HG03432 (cell line): ENCODE data around the gene CALML5.

ENCODE experiments used
- ATAC-seq: cut with Tn5 transposase; IDR thresholded peaks from one replicate; pipeline ENCODE4 v1.9.1; 2021; ENCODE audit warnings: mild to moderate bottlenecking, moderate library complexity; ENCODE audit not compliant: unreplicated experiment

Gene CALML5

DNA sequence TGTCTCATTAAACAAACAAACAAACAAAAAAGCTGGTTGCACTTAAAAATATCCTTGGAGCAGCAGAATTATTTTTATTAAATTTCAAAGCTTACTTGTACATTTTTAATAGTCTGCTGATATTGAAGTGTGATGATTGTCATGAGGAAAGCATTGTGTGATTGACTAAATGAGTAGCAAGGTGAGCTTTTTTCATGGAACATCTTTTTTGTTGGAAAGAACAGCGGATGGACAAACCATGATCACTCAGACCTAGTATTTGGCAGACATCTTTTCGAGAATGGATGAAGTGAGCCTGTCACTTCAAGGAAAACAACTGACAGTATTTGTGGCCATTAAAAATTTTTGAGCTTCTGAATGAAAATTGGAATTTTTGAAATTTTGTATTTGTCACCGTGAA lies 19.7 kb upstream of the CALML5 start:
- ATAC-seq: no peak

DNA sequence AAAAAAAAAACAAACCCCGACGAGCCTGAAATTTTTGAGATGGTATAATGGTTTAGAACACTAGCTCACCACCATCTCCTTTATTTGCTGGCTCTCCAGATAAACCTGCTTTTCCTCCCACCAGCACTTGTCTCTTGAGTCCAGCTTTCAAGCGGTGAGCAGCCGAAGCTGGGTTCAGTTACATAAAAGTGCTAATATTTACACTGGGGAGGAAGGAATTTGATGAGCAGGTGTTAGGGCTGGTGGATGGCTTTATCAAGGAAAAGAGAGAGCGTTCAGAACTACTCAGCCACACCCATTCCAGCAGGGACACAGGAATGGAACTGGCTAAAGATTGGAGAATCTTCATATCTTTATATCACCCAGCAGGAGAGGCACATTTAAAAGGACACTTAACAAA lies 18.8 kb upstream of the CALML5 start:
- ATAC-seq: no peak

DNA sequence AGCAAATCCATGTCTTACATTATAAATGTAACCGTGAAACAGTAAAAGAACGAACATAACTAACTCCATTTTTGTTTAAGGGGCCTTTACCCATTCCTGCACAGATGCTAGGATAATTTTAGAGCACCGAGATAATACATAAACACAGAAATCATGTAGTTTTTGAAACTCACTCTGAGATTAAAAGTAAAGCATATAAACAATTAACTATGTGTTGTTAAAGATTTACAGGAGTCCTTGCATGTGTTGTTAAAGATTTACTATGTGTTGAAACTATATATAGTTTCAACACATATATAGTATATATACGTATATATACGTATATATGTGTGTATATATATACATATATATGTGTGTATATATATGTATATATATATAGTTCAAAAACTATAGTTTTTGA lies 18.2 kb upstream of the CALML5 start:
- ATAC-seq: no peak

DNA sequence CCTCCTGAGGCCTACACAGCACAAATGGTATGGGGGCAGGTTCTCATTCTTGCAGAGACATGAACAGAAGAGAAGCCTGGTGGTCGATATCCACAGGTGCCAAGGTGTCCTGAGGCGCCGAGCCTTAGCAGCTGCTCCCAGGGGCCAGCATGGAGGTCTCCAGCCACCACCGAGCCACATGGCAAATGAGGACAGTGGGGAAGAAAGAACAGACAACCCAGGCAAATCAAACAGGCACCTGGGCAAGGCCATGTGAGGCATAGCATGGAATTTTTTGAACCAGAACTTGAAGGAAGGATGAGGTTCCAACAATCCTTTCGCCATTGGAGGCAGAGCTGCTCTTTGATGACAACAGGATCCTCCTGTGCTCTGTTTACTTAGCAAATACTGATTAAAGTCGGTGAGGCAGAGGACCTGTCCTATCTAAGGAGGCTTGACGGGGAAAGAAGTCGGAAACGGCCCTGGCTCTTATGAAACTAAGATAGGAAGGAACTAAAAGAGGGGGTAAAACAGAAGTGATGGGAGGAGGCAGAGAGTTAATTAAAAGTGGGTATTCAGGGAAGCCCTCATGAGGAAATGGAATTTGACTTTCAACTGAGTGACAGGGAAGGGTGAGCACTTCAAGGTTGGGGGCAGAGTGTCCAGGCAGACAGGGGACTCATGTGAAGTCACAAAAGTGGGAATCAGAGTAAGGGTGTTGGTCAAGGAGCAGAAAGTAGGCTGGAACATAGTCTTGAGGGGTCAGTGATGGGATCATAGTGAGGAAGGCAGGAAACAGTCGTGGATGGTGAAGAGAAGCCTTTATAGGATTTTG lies 16.8 kb upstream of the CALML5 start:
- no peak for ATAC-seq

DNA sequence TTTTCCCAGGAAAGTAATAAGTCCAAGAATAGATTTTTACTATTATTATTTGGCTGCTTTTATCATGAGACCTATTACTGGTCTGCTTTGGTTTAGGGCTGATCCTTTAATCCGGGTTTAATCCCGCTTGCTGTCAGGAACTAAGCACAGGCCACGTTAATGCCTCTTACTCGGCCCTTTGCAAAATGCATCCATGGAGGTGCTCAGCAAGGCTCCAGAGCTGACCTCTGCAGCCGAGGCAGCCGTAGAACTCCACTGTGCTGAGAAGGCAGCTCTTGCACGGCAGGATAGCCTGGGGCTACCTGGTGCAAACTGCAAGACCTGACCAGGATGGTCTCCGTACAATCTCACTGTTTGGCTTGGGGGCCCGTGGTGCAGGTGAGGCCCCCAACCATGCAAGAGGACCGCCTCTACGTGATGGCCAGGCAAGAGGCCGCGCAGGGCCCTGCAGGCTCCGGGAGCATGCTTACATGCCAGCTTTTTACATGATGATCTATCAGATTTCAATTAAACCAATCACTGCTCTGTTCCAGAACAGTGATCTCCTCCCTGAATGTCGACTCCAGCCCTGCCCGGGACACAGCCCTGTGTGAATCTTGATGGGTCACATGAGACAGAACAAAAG lies 15.0 kb upstream of the CALML5 start:
- no peak for ATAC-seq

DNA sequence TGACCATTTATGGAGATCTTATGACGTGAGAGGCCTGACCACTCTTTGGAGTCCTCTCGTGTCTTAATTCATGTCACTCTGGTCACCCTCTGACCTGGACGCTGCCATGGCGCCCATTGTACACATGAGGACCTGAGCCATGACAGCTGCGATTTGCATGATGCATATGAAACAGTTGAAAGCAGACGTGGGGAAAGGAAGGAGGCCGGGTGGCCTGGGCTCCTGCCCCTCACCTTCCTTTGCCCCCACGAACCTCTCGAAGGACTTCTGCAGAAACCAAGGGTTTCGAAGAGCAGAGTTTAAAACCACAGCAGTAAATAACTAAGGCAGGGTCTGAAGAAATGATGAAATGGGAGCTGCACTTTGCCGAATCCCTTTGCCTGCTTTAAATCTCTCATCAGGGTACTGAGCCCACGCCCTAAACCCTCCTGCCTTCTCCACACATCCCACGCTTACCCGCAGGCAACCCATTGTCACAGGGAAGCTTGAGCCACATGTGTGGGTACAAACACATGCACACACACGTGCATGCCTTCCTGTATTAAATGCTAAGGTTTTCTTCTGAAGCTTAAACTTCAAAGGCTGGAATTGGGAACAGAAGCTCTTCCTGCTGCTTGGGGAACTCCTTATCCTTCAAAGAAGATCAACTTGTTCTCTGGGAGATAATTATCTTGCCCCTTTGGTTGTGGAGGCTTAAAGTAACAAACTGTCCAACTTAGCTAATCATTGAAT lies 13.7 kb upstream of the CALML5 start:
- no peak for ATAC-seq

DNA sequence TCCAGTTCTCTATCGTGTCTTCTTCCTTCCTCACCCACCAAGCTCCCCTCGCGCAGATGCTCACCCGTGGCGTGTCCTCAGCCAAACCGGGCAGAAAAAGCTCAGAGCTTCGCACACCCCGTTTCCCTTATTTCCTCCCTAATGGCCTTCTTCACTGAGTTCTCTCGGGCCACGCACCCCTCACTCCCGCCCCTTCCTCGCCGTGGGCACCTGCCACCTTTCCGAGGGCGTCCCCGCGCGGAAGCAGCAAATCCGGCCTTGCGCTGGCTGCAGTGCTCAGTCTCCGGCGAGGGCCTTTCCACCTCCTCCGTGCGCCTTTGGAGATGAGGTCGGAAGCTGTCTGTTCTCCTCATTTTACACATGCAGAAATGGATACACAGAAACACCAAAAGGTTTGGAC lies 13.0 kb upstream of the CALML5 start:
- no peak for ATAC-seq

DNA sequence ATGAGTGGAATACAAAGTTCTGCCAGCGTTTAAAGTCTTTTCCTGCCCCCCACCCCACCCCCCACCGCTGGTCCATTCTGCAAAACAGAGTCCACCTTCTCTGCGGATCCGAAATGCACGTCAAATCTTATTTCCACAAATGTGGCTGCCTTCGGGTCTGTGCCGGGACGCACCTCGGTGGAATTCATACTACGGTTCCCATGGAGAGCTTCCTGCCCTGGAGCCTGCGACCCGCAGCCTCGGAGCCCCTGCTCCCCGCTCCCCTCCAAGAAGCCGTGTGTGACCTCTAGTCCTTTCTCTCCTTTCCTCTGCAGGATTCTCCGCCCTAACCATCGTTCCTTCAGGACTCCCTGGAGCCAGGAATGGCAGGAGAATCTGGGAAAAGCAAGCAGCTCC lies 12.5 kb upstream of the CALML5 start:
- ATAC-seq: no peak

DNA sequence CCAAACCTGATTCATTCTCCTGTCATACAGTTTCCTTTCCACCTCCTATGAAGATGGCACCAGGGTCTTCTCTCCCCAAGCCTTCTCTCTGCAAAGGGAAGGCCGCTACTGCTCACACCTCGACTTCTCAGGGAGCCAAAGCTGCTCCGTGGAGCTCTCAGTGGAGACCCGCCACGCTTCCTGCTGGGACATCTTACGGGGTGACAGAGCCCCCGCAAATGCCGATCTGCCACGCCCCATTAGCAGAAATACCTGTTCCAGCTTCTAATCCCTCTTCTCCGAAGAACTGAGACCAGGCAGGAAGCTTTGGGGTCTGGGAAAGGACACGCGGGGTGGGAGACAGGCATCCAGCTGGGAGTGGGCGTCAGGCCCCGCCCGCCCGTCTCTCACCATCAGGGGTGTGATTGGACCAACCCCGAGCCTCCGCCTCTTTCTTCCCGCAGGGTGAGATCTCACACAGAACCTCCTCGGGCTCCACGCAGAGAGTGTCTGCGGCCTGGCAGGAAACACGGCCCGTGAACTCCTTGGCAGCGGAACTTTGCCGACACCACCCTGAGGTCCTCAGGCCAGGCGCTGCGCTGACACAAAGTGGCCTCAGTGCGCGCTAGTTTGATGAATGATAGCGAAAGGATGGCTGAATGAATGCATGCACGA lies 12.0 kb upstream of the CALML5 start:
- no peak for ATAC-seq

DNA sequence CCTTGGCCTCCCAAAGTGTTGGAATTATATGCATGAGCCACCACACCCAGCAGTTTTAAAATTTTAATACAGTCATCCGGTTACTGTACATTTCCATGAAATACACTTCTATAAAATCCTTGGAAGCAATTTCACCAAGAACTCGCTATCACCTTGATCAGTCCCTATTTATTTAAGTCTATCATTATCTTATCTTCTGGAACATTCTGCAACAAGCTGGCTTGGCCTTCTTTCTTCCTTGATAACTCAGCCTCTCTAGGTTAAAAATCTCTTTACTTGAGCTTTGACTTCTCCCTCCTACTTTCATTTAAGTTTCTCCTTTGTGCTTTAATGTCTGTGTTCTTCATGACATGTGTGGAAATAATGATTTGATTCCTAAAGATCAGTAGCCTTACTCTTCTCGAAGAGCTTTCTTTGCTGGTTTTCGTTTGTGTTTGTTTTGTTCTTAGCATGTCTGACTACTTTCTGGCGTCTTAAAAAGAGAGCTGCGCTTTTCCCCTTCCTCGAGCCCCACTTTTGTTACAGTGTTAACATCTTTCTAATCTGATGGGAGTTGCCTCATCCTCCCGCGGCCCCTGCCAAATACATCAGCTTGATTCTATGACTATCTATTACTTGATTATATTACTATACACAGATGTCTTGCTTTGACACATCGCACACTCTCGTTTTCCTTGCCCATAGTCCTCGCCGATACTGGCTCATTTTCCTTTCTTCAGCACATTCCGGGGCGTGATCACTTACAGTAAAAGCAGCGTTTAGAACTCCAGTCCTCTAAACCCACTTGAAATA lies 11.1 kb upstream of the CALML5 start:
- ATAC-seq: no peak

DNA sequence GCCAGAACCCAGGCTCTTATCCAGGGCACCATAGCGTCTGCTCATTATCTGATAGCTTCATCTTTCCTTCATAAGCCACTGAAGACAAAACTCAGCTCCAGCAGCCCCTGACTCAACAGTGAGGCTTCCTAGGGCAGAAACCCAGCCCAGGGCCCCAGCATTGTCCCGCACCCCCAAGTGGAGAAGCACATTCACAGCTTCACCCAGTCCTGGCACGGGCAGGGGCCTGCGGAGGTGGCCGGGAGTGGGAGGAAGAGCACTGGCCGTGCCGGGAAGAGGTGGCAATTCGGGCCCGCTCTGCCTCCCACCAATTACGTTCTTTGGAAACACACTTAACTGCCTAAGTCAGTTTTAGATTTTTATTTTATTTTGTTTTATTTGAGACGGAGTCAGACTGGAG lies 10.3 kb upstream of the CALML5 start:
- no peak for ATAC-seq

DNA sequence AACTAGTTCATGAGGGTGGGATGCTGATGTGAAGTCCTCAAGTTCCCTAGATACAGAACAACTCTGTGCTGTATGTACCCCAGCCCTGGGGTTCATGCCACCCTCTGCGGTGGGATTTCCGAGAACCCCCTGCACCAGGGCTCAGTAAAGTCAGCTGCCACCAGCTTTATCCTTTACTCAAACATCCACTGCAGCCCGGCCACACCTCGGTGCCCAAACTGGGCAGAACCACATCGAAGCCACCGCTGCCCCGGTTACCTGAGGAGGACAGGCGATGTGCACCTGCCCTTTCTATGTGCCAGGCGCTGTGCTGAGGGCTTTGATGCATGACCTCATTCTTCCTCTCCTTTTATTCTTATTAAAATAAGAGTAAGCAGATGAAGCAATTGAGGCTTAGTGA lies 9.9 kb upstream of the CALML5 start:
- no peak for ATAC-seq

DNA sequence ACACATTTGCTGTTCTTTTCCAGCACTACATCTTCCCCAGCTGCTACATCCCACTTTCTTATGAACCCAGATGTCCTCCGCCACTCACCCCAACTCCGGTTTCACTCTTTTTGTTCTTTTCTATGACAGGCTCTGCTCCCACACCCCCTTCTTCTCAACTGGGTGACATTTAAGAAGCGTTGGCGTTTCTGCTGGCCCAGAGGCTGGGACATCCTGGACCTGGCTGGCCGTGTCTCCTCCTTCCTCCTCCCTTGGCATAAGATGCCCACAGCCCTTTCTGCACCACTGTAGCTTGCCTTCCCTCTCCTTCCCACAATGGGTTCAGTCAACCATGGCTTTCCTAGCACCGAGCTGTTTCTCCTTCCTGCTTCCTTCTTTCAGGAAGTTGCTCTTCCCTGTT lies 9.4 kb upstream of the CALML5 start:
- ATAC-seq: no peak

DNA sequence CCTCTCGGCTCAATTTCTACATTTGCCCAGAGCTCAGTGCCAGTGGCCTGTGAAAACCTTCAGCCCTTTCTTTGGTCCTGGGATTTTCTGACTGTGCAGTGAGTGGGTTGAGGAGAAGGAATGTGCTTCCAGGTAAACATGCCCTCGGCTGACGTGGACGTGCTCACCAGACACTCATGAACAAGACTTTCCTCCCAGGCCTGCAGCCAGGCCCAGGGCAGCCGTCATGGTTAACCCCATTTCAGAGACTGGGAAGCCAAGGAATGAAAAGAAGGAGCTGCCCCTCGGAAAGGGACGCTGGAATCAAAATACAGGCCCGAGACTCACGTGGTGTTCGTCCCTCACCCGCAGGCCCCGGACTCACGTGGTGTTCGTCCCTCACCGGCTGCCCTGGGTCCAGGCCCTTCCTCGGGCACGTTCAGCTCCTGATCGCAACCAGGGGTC lies 8.8 kb upstream of the CALML5 start:
- no peak for ATAC-seq

DNA sequence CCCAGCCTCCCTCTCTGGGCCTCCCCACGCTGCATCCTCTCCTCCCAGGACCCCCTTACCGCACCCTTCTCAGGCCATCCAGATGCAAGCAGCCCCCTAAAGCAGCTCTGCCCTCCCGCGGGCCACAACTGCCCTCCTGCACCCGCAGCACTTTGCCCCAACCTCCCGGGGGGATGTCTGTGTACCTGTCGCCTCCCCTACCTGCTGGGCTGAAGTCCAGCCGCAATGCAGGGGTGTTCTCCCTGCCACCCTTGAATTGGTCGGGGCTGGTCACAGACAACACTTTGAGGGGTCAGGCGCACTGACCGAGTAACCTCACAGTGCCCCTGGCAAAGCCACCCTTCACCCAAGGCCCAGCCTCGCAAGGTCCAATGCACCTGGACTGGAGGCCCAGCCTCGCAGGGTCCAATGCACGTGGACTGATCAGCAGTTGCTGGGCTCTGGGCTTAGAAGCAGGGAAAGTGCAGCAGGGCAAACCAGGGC lies 8.3 kb upstream of the CALML5 start:
- ATAC-seq: no peak

DNA sequence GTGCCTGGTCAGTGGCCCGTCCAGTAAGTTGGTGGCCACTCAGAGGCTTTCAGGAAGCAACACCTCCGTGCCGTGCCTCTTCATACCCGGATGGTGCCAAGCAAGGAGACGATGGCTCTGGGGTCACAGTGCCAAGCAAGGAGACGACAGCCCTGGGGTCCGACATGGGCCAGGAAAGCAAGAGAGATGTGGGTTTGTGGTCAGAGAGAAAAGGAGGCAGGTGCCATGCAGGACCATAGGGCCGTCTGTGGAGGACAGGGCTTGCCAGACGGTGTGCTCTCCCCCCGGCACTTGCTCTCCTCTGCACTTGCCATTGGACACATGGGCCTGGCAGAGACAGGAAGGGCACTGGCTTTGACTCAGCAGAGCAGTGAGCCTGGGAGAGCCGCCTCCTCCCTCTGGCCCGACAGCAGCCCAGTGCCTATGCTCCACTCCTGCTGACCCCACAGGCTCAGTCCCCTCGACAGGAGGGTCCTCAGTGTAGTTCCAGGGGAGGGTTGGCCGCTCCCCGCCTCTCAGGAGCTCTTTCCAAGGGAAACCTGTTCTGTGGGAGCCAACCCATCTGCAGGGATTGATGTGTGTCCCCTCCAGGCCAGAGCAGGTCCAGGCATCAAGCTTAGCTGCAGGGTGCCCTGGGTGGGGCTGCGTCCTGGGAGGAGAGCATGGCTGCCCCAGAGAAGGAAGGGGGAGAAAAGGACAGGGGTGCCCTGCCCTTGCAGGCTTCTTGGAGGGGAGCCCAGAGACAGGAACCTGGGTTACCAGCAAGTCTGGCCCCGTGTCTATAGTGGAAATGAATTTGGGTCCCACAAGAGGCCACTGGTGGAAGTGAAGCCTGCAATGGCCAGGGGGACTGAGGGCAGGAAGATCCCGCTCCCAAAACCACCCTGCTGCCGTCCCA lies 7.6 kb upstream of the CALML5 start:
- ATAC-seq: no peak

DNA sequence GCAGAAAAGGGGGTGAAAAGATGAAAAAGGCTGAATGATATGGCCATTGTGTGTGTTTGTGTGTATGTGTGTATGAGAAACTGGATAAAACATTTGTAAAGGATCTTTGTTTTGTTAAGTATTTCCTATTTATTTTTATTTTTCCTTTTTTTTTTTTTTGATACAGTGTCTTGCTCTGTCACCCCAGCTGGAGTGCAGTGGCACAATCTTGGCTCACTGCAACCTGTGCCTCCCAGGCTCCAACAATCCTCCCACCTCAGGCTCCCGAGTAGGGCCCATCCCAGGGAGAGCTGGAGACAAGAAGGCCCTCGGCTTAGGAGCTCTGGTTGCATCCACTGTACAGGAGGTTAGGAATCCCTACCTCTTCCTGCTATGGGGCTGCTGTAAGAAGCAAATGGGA lies 6.9 kb upstream of the CALML5 start:
- ATAC-seq: no peak

DNA sequence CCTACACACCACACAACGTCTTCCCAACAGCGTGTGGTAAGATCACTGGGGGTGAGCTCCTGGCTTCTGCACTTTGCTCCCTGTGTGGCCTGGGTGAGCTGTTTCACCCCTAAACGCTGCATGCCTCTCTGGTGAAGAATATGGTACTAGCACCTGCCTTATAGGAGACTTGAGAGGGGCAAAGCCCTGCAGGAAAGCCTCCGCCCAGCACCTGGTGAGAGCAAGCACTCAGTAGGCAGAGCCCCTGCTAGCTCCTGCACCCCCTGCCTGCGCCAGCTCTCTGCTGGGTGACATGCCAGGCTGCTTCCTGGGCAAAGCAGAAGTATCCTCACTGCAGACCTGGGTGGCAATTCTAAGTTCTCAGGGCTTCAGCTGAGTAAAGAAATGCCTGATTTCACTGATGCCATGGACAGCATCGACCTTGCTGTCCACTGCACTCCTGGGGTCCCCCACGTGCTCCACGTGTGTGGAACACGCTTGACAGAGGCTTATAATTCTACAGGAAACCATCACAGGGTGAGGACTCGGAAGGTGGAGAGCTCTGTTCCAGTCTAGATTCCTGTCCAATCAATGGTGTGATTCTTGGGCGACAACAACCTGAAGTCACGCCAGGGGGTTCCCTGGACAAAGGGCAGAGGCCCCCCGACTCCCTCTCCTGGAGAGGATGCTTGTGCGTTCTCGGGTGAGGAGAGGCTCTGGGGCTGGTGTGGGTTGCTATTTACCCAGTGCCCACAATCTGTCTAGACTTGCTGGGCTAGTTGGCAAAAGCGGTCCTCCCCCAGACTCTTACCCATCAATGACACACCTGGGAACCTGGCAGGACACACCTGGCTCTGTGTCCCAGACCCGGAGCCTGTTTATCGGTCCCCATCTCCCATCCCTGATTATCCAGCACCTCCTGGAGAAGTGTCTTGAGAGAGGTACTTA lies 5.0 kb upstream of the CALML5 start:
- no peak for ATAC-seq

DNA sequence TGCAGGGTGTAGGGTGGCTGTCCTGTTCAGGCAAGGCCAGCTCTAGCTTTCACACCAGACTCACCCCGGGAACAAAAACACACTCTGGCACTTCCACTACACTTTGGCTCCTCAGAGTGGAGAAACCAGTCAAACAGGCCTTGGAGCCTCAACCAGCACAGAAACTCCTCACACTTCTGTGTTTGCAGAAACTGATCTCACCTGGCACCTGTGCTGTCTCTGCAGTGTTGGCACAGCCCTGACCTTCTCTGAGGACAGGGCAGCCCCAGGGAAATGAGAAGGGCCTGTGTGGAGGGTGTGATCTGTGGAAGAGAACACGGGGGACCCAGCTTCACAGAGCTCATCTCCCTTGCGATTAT lies 4.1 kb upstream of the CALML5 start:
- ATAC-seq: no peak
